H1 (cell line): ENCODE results near the gene GALNTL6. TPM values are rescaled to one million over a fixed set of nuclear protein-coding genes. Genes with fewer than 3 reads are reported as not detected.

Source experiments
- CTCF ChIA-PET: fragments of 300-600 bp; sonication (Branson Sonifier 250); formaldehyde crosslinking; loops from one replicate; lab custom pipeline; 2021; ENCODE audit not compliant: partially characterized antibody; lab: Charles Lee
- POLR2A ChIA-PET: fragments of 300-600 bp; sonication (Branson Sonifier 250); formaldehyde crosslinking; loops from one replicate; lab custom pipeline; 2021; ENCODE audit warnings: inconsistent platforms; ENCODE audit not compliant: partially characterized antibody; lab: Charles Lee
- DNase-seq, 2 experiments: peaks; one replicate each; pipeline versions ENCODE4 v3.0.0 to v3.0.0-alpha.2; 2010 to 2022; ENCODE audit warnings: low spot score in 2 of 2, low read depth in 1 of 2, mixed read lengths in 1 of 2
- FAIRE-seq: peaks from 2 replicates; lab custom pipeline; 2011; peaks lifted over from hg19 to GRCh38; lab: Jason Lieb, UNC
- H2AFZ ChIP-seq: 2 replicates; pipeline ENCODE4 v1.8.1; 2012; ENCODE audit warnings: low read length, inconsistent platforms
- H2AK5ac ChIP-seq: 2 replicates; pipeline ENCODE4 v1.6.1; 2013; ENCODE audit warnings: low read depth, low read length
- H2BK120ac ChIP-seq: replicated peaks from 2 replicates; pipeline ENCODE3; 2013; ENCODE audit warnings: low read depth, low read length, inconsistent platforms
- H2BK12ac ChIP-seq: 2 replicates; pipeline ENCODE4 v1.6.1; 2013; ENCODE audit warnings: low read depth, low read length
- H2BK15ac ChIP-seq: 2 replicates; pipeline ENCODE4 v1.6.1; 2013; ENCODE audit warnings: low read length
- H2BK20ac ChIP-seq: 2 replicates; pipeline ENCODE4 v1.6.1; 2013; ENCODE audit warnings: low read length
- H2BK5ac ChIP-seq: 2 replicates; pipeline ENCODE4 v1.6.1; 2013; ENCODE audit warnings: low read depth, low read length
- H3K14ac ChIP-seq: 2 replicates; pipeline ENCODE4 v1.6.1; 2013; ENCODE audit warnings: inconsistent platforms; ENCODE audit not compliant: insufficient read length
- H3K18ac ChIP-seq: 2 replicates; pipeline ENCODE4 v1.6.1; 2013; ENCODE audit warnings: low read length; ENCODE audit errors: extremely low read depth
- H3K23ac ChIP-seq: 2 replicates; pipeline ENCODE4 v1.6.1; 2013; ENCODE audit warnings: inconsistent platforms; ENCODE audit not compliant: insufficient read length
- H3K23me2 ChIP-seq: 2 replicates; pipeline ENCODE4 v1.6.1; 2013; ENCODE audit warnings: low read depth, low read length
- H3K27ac ChIP-seq: 2 replicates; pipeline ENCODE4 v1.6.1; 2011; ENCODE audit warnings: low read depth, low read length, inconsistent platforms
- H3K27me3 ChIP-seq, 4 experiments: replicated peaks in 1 of 4; 1 replicate in 1 of 4; 2 replicates in 3 of 4; pipeline versions ENCODE4 v1.6.1 to v1.8.1; 2011 to 2013; ENCODE audit warnings: low read length in 3 of 4, mild to moderate bottlenecking in 3 of 4, inconsistent platforms in 2 of 4, mixed read lengths in 2 of 4, moderate library complexity in 1 of 4; ENCODE audit not compliant: control insufficient read depth in 3 of 4, insufficient read depth in 3 of 4; ENCODE audit errors: extremely low read depth in 1 of 4
- H3K36me3 ChIP-seq, 4 experiments: 2 replicates each; pipeline versions ENCODE4 v1.6.1 to v1.8.1; 2011 to 2013; ENCODE audit warnings: mild to moderate bottlenecking in 4 of 4, low read length in 3 of 4, moderate library complexity in 2 of 4, control low read depth in 1 of 4, inconsistent platforms in 1 of 4; ENCODE audit not compliant: insufficient read depth in 4 of 4, control insufficient read depth in 2 of 4
- H3K4ac ChIP-seq: replicated peaks from 2 replicates; pipeline ENCODE3; 2013; ENCODE audit warnings: low read length, low read depth, mixed read lengths, inconsistent platforms; ENCODE audit not compliant: insufficient read length
- H3K4me1 ChIP-seq, 4 experiments: replicated peaks in 1 of 4; 1 replicate in 1 of 4; 2 replicates in 3 of 4; pipeline versions ENCODE4 v1.6.1 to v1.8.1; 2011 to 2013; ENCODE audit warnings: low read length in 3 of 4, inconsistent platforms in 2 of 4, mixed read lengths in 1 of 4; ENCODE audit not compliant: insufficient read depth in 4 of 4, control insufficient read depth in 3 of 4
- H3K4me2 ChIP-seq, 2 experiments: 2 replicates each; pipeline versions ENCODE4 v1.6.1 to v1.8.1; 2011 to 2013; ENCODE audit warnings: low read depth in 2 of 2, low read length in 2 of 2, control low read depth in 1 of 2, inconsistent platforms in 1 of 2, mild to moderate bottlenecking in 1 of 2; ENCODE audit not compliant: insufficient read depth in 1 of 2
- H3K4me3 ChIP-seq, 4 experiments: fragments of 200-600, 300-600 bp in 1 of 4; sonication (generic), shearing (Covaris generic), sonication (Bioruptor Twin) in 1 of 4; 2 replicates each; pipeline versions ENCODE4 v1.5.1 to v1.8.1; 2011 to 2016; ENCODE audit warnings: low read length in 4 of 4, low read depth in 3 of 4, control low read depth in 2 of 4, inconsistent platforms in 2 of 4, mild to moderate bottlenecking in 2 of 4, mixed read lengths in 1 of 4, moderate library complexity in 1 of 4; ENCODE audit not compliant: insufficient read depth in 2 of 4; ENCODE audit errors: extremely low read depth in 1 of 4
- H3K56ac ChIP-seq: replicated peaks from 2 replicates; pipeline ENCODE3; 2013; ENCODE audit warnings: low read depth, mild to moderate bottlenecking, mixed read lengths, low read length, inconsistent platforms; ENCODE audit not compliant: insufficient read length
- H3K79me1 ChIP-seq: 2 replicates; pipeline ENCODE4 v1.6.1; 2013; ENCODE audit warnings: low read depth, low read length, control low read depth
- H3K79me2 ChIP-seq, 2 experiments: 2 replicates each; pipeline versions ENCODE4 v1.6.1 to v1.8.1; 2012 to 2013; ENCODE audit warnings: low read length in 2 of 2, mild to moderate bottlenecking in 2 of 2, inconsistent platforms in 1 of 2; ENCODE audit not compliant: insufficient read depth in 2 of 2, control insufficient read depth in 1 of 2
- H3K9ac ChIP-seq, 4 experiments: replicated peaks in 1 of 4; 1 replicate in 1 of 4; 2 replicates in 3 of 4; pipeline versions ENCODE4 v1.6.1 to v1.8.1; 2011 to 2013; ENCODE audit warnings: low read depth in 3 of 4, low read length in 3 of 4, control low read depth in 2 of 4, mild to moderate bottlenecking in 2 of 4, moderate library complexity in 2 of 4, inconsistent platforms in 1 of 4; ENCODE audit errors: extremely low read depth in 1 of 4
- H3K9me3 ChIP-seq, 2 experiments: 2 replicates each; pipeline versions ENCODE4 v1.6.1 to v1.8.1; 2012 to 2013; ENCODE audit warnings: mild to moderate bottlenecking in 2 of 2, moderate library complexity in 2 of 2, control low read depth in 1 of 2, inconsistent platforms in 1 of 2, low read depth in 1 of 2, low read length in 1 of 2, mixed read lengths in 1 of 2; ENCODE audit not compliant: insufficient read depth in 2 of 2
- H4K20me1 ChIP-seq, 2 experiments: replicated peaks in 1 of 2; 2 replicates each; pipeline versions ENCODE3 to v1.8.1; 2011 to 2013; ENCODE audit warnings: inconsistent platforms in 2 of 2, low read length in 2 of 2, mild to moderate bottlenecking in 1 of 2; ENCODE audit not compliant: insufficient read depth in 2 of 2, control insufficient read depth in 1 of 2
- H4K5ac ChIP-seq: 2 replicates; pipeline ENCODE4 v1.6.1; 2013; ENCODE audit warnings: low read length, low read depth, mixed read lengths, inconsistent platforms; ENCODE audit not compliant: insufficient read length
- H4K8ac ChIP-seq: 2 replicates; pipeline ENCODE4 v1.8.0; 2013; ENCODE audit warnings: mild to moderate bottlenecking, moderate library complexity, low read length, inconsistent platforms; ENCODE audit not compliant: insufficient read depth; ENCODE audit errors: extremely low read depth
- H4K91ac ChIP-seq: replicated peaks from 2 replicates; pipeline ENCODE3; 2013; ENCODE audit warnings: low read length, mixed read lengths, inconsistent platforms; ENCODE audit not compliant: insufficient read length
- CHD1 ChIP-seq: IDR thresholded peaks from 2 replicates; pipeline ENCODE4 v1.6.1; 2012; ENCODE audit warnings: low read depth, low read length, improper control_type of control experiment
- EZH2 ChIP-seq: fragments of 200-600 bp; sonication (generic); IDR thresholded peaks from 2 replicates; pipeline ENCODE4 v1.7.1; 2012; ENCODE audit warnings: low read depth, mild to moderate bottlenecking, moderate library complexity, low read length, inconsistent platforms; ENCODE audit not compliant: severe bottlenecking
- HDAC6 ChIP-seq: IDR thresholded peaks from one replicate; pipeline ENCODE4 v1.7.1; 2012; ENCODE audit warnings: low read depth, mild to moderate bottlenecking, inconsistent platforms, low read length, moderate library complexity
- TBP ChIP-seq: IDR thresholded peaks from 2 replicates; pipeline ENCODE4 v1.6.1; 2011; ENCODE audit warnings: low read depth, low read length, improper control_type of control experiment
- TEAD4 ChIP-seq: IDR thresholded peaks from 2 replicates; pipeline ENCODE4 v1.6.1; 2012; ENCODE audit warnings: low read depth, low read length, inconsistent platforms, mixed read lengths
- WGBS, 2 experiments: shearing (Covaris generic) in 1 of 2; methylation state at CpG; one replicate each; pipeline versions ENCODE4 v1.1.6 to v1.1.7; 2013 to 2015; ENCODE audit warnings: low lambda C conversion rate in 2 of 2, mixed read lengths in 2 of 2, inconsistent platforms in 1 of 2, low coverage in 1 of 2, missing lambda C conversion rate in 1 of 2; ENCODE audit not compliant: insufficient replicate concordance in 2 of 2, insufficient coverage in 1 of 2, insufficient read length in 1 of 2; ENCODE audit errors: extremely low coverage in 1 of 2, missing lambda C conversion rate in 1 of 2; 5-methylcytosine and 5-hydroxymethylcytosine counted together
- polyA plus RNA-seq, 7 experiments: library from polyadenylated mRNA; depleted of rRNA in 3 of 7; stranded (reverse) in 5 of 7; unstranded in 2 of 7; fragments of >200 nt in 5 of 7; fragments of 200-250 nt in 2 of 7; gene quantifications; 1 replicate in 5 of 7; 2 replicates in 1 of 7; 4 replicates in 1 of 7; pipeline versions ENCODE4 v1.2.1 to v1.2.3, GENCODE V29; 2011 to 2013; ENCODE audit warnings: missing spikeins in 2 of 7, mixed read lengths in 2 of 7
- total RNA-seq: library from RNA; stranded (reverse); fragmentation: NEBNext Ultra II Directional; extraction: Animal tissue kit (Norgen Biotek cat#: 25700); gene quantifications from 2 replicates; pipeline ENCODE4 v1.2.1, GENCODE V29; 2021

Gene GALNTL6
- total and polyA plus RNA-seq, 2 of the 8 experiments (the other 6 are each of a cell fraction or from before 2014, with no cell fraction given) = 0.03 to 0.32 TPM

- Histone ChIP-seq H2BK12ac (no peak overlapping the region), H2BK20ac (no peak overlapping the region), H3K9ac (no peak overlapping the region), H2BK120ac (no peak overlapping the region), H3K56ac (no peak overlapping the region), H4K8ac (no peak overlapping the region), H3K4me3 (no peak overlapping the region), H4K91ac (no peak overlapping the region), H3K23ac (no peak overlapping the region), H3K27me3 (no peaks in the 10 kb centered on the region), H2BK5ac (no peak overlapping the region), H3K36me3 (no peaks in the 10 kb centered on the region; a peak in 1 of 8 replicates), H2AFZ (no peak overlapping the region), H3K79me2 (no peaks in the 10 kb centered on the region), H3K79me1 (no peaks in the 10 kb centered on the region), H3K4ac (no peak overlapping the region), H3K27ac (no peak overlapping the region), H2AK5ac (no peak overlapping the region), H4K5ac (no peak overlapping the region), H3K23me2 (no peaks in the 10 kb centered on the region), H3K14ac (no peak overlapping the region), H3K18ac (no peak overlapping the region), H3K4me1 (no peaks in the 10 kb centered on the region), H3K4me2 (no peak overlapping the region), H4K20me1 (no peaks in the 10 kb centered on the region), H2BK15ac (no peak overlapping the region), H3K9me3 (no peaks in the 10 kb centered on the region)
- CTCF ChIA-PET = no interaction called here
- POLR2A ChIA-PET = no interaction called here
- 82% methylated on average over 2 of the region's 2 CpGs; no CpG with 5 or more reads in 1 of the 2 experiments for WGBS, 2 experiments
- DNase-seq (no peak), FAIRE-seq (no peak)
- no peak for TF ChIP-seq TEAD4
- TF ChIP-seq EZH2 = no peak
- TF ChIP-seq CHD1 = no peak
- no peak for TF ChIP-seq HDAC6
- no peak for TF ChIP-seq TBP
Observed at GRCh38 chr4:172758586-172759340, 945.6 kb downstream of the GALNTL6 start.
